Fibroblast of lung (primary cell): ENCODE data around the gene UNC79. TPM values are rescaled to one million over a fixed set of nuclear protein-coding genes. Genes with fewer than 3 reads are reported as not detected.

ENCODE experiments used
- DNase-seq, 2 donors: peaks; one replicate each; pipeline versions ENCODE4 v3.0.0 to v3.0.0-alpha.2; 2010; ENCODE audit warnings: low read depth in 2 of 2
- H2AFZ ChIP-seq: 2 replicates; pipeline ENCODE4 v1.5.1; 2012; ENCODE audit warnings: low read length, control low read depth, inconsistent platforms
- H3K27ac ChIP-seq: 2 replicates; pipeline ENCODE4 v1.5.1; 2011; ENCODE audit warnings: low read length, control low read depth; ENCODE audit not compliant: insufficient read depth
- H3K27me3 ChIP-seq: 2 replicates; pipeline ENCODE4 v1.5.1; 2011; ENCODE audit warnings: mild to moderate bottlenecking, low read length; ENCODE audit not compliant: control insufficient read depth, insufficient read depth
- H3K36me3 ChIP-seq: 2 replicates; pipeline ENCODE4 v1.5.1; 2011; ENCODE audit warnings: low read length; ENCODE audit not compliant: control insufficient read depth, insufficient read depth
- H3K4me1 ChIP-seq: 2 replicates; pipeline ENCODE4 v1.5.1; 2011; ENCODE audit warnings: low read length; ENCODE audit not compliant: control insufficient read depth, insufficient read depth; ENCODE audit errors: extremely low read depth
- H3K4me2 ChIP-seq: 2 replicates; pipeline ENCODE4 v1.5.1; 2011; ENCODE audit warnings: low read length, control low read depth; ENCODE audit not compliant: insufficient read depth; ENCODE audit errors: extremely low read depth
- H3K4me3 ChIP-seq, 4 experiments: fragments of 200-600 bp in 1 of 4; sonication (generic) in 1 of 4; replicated peaks in 1 of 4; 2 replicates each; pipeline ENCODE4 v1.5.1; 2011 to 2016; ENCODE audit warnings: low read length in 4 of 4, low read depth in 3 of 4, mild to moderate bottlenecking in 3 of 4, control low read depth in 2 of 4, inconsistent platforms in 1 of 4, mixed read lengths in 1 of 4; ENCODE audit not compliant: insufficient read depth in 1 of 4; ENCODE audit errors: control extremely low read depth in 1 of 4
- H3K79me2 ChIP-seq: 2 replicates; pipeline ENCODE4 v1.5.1; 2012; ENCODE audit warnings: mild to moderate bottlenecking, low read length, inconsistent platforms; ENCODE audit not compliant: control insufficient read depth, insufficient read depth
- H3K9ac ChIP-seq: 2 replicates; pipeline ENCODE4 v1.5.1; 2011; ENCODE audit warnings: mild to moderate bottlenecking, low read length, control low read depth; ENCODE audit not compliant: insufficient read depth
- H3K9me3 ChIP-seq: 2 replicates; pipeline ENCODE4 v1.5.1; 2012; ENCODE audit warnings: low read depth, low read length; ENCODE audit not compliant: control insufficient read depth, insufficient read depth
- H4K20me1 ChIP-seq: 2 replicates; pipeline ENCODE4 v1.5.1; 2011; ENCODE audit warnings: low read length; ENCODE audit not compliant: control insufficient read depth, insufficient read depth; ENCODE audit errors: extremely low read depth
- EZH2 ChIP-seq: IDR thresholded peaks from 2 replicates; pipeline ENCODE4 v1.5.1; 2012; ENCODE audit warnings: low read length, control low read depth, mild to moderate bottlenecking; ENCODE audit errors: missing control alignments
- polyA plus RNA-seq, 2 donors: library from polyadenylated mRNA; depleted of rRNA in 1 of 2; stranded (reverse) in 1 of 2; unstranded in 1 of 2; fragments of >200 nt; gene quantifications; 2 replicates each; pipeline ENCODE4 v1.2.1, GENCODE V29; 2011 to 2012; ENCODE audit warnings: missing spikeins in 1 of 2
- total RNA-seq: library from RNA; depleted of rRNA; stranded (reverse); fragments of >200 nt; gene quantifications from 2 replicates; pipeline ENCODE4 v1.2.1, GENCODE V29; 2014
- TF ChIP-seq, protein P1 (sequence below), 2 donors: IDR thresholded peaks in 1 of 2; conservative IDR thresholded peaks in 1 of 2; 1 replicate in 1 of 2; 2 replicates in 1 of 2; pipeline ENCODE4 v1.5.1; 2011 to 2012; ENCODE audit warnings: low read length in 2 of 2, control low read depth in 1 of 2, inconsistent platforms in 1 of 2, low read depth in 1 of 2, mild to moderate bottlenecking in 1 of 2

The UNC79 gene
- total and polyA plus RNA-seq, 2 donors (not counting 1 experiment from before 2014, with no cell fraction given), result 0.02 to 0.17 TPM

GRCh38 chr14:93749076-93749420 lies 318.3 kb downstream of the UNC79 start:
- TF ChIP-seq, protein P1, sequence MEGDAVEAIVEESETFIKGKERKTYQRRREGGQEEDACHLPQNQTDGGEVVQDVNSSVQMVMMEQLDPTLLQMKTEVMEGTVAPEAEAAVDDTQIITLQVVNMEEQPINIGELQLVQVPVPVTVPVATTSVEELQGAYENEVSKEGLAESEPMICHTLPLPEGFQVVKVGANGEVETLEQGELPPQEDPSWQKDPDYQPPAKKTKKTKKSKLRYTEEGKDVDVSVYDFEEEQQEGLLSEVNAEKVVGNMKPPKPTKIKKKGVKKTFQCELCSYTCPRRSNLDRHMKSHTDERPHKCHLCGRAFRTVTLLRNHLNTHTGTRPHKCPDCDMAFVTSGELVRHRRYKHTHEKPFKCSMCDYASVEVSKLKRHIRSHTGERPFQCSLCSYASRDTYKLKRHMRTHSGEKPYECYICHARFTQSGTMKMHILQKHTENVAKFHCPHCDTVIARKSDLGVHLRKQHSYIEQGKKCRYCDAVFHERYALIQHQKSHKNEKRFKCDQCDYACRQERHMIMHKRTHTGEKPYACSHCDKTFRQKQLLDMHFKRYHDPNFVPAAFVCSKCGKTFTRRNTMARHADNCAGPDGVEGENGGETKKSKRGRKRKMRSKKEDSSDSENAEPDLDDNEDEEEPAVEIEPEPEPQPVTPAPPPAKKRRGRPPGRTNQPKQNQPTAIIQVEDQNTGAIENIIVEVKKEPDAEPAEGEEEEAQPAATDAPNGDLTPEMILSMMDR (conservative IDR thresholded peaks at IDR 0.05 in 1 of 2, IDR thresholded peaks at IDR 0.05 in 1 of 2; ENCODE audit: low read depth in 1 of 2, low read length in 2 of 2), result no peak
- no peak for TF ChIP-seq EZH2
- H3K36me3 ChIP-seq, result no peaks in the 10 kb centered on the region

DNA sequence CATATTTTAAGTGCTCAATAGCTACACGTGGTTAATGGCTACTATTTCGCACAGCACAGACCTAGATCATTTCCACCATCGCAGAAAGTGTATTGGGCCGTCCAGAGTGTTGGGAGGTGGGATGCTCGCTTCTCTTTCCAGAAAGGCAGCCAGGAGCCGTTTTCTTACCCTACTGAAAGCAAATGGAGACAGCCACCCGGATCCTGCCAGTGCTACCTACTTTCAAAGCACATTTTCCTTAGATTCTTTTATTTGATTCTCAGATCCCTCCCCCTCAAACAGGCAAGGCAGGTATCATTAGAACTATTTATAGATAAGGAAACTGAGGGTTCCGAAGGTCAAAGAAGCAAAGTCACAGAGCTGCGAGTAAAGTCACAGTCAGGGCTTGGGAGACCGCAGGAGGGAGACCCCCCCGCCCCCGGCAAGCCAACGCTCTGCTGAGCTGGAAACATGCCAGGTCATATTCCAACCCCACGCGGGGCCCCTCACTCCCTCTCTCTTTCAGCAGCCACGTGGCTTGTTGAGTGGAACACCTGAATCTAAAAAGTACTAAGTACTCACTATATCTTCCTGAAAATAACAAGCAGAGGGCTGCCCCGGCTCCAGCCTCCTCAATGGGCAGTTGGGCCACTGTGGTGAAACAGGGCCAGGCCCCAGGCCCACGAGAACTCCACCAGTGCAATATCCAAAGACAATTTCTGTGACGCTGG lies 321.4 kb downstream of the UNC79 start:
- DNase-seq, result no peak
- TF ChIP-seq, protein P1 (conservative IDR thresholded peaks at IDR 0.05 in 1 of 2, IDR thresholded peaks at IDR 0.05 in 1 of 2; ENCODE audit: low read depth in 1 of 2, low read length in 2 of 2), result no peak
- TF ChIP-seq EZH2, result no peak
- no peaks in the 10 kb centered on the region for H3K4me1 ChIP-seq

More at GRCh38 chr14:93749076-93749420, 318.3 kb downstream of the UNC79 start:
- H3K4me1 ChIP-seq, result no peaks in the 10 kb centered on the region
- H3K9me3 ChIP-seq, result no peaks in the 10 kb centered on the region
- no peak overlapping the region for H3K9ac ChIP-seq
- no peaks in the 10 kb centered on the region for H3K79me2 ChIP-seq
- no peaks in the 10 kb centered on the region for H3K27me3 ChIP-seq
- no peak overlapping the region for H3K4me2 ChIP-seq
- H3K27ac ChIP-seq, result no peak overlapping the region
- no peak overlapping the region for H3K4me3 ChIP-seq
- no peak for DNase-seq
- no peak overlapping the region for H2AFZ ChIP-seq
- no peaks in the 10 kb centered on the region for H4K20me1 ChIP-seq

GRCh38 chr14:93752980-93753561 lies 322.3 kb downstream of the UNC79 start:
- H3K4me1 ChIP-seq, result no peaks in the 10 kb centered on the region
- H2AFZ ChIP-seq, result no peak overlapping the region
- no peak for TF ChIP-seq EZH2
- TF ChIP-seq, protein P1 (conservative IDR thresholded peaks at IDR 0.05 in 1 of 2, IDR thresholded peaks at IDR 0.05 in 1 of 2; ENCODE audit: low read depth in 1 of 2, low read length in 2 of 2), result no peak
- no peaks in the 10 kb centered on the region for H3K9me3 ChIP-seq
- H3K36me3 ChIP-seq, result no peaks in the 10 kb centered on the region
- H3K79me2 ChIP-seq, result no peaks in the 10 kb centered on the region
- H3K27me3 ChIP-seq, result no peaks in the 10 kb centered on the region
- no peaks in the 10 kb centered on the region for H4K20me1 ChIP-seq
- no peak for DNase-seq
- H3K9ac ChIP-seq, result no peak overlapping the region
- H3K4me2 ChIP-seq, result no peak overlapping the region
- H3K27ac ChIP-seq, result no peak overlapping the region
- no peak overlapping the region for H3K4me3 ChIP-seq

More for the DNA sequence above, 321.4 kb downstream of the UNC79 start:
- Histone ChIP-seq H3K27ac (no peak overlapping the region), H3K79me2 (no peaks in the 10 kb centered on the region), H3K9me3 (no peaks in the 10 kb centered on the region), H2AFZ (no peak overlapping the region), H3K36me3 (no peaks in the 10 kb centered on the region), H3K27me3 (no peaks in the 10 kb centered on the region), H3K4me3 (no peak overlapping the region), H3K9ac (no peak overlapping the region), H3K4me2 (no peak overlapping the region), H4K20me1 (no peaks in the 10 kb centered on the region)
